ENCODE data around the gene CNOT9.

The CNOT9 gene

GRCh38 chr2:218529990-218530389, 38.6 kb upstream of the CNOT9 start:
- 0 out of 2 replicates have a peak, but pooled peaks cover 3% of the 10 kb centered on the region for H3K9me3 ChIP-seq (ENCODE audit: low read length)
- H3K4me1 ChIP-seq (ENCODE audit: insufficient read depth, low read length, severe bottlenecking), result no peaks in the 10 kb centered on the region
- no peaks in the 10 kb centered on the region for H3K27me3 ChIP-seq (ENCODE audit: insufficient read depth, low read length)
- H3K4me2 ChIP-seq (ENCODE audit: low read length), result no peak overlapping the region
- no peak overlapping the region for H2AFZ ChIP-seq (ENCODE audit: low read length)
- H3K4me3 ChIP-seq (ENCODE audit: low read depth, low read length, poor library complexity, severe bottlenecking), result no peak overlapping the region
- no peaks in the 10 kb centered on the region for H4K20me1 ChIP-seq (ENCODE audit: insufficient read depth, low read length)
- no peak for TF ChIP-seq CTCF (IDR thresholded peaks at IDR 0.05; ENCODE audit: low read length)
- TF ChIP-seq EZH2 (IDR thresholded peaks at IDR 0.05; ENCODE audit: borderline replicate concordance, low read length), result no peak
- H3K79me2 ChIP-seq (ENCODE audit: insufficient read depth, low read length), result no peaks in the 10 kb centered on the region
- H3K27ac ChIP-seq (ENCODE audit: low read depth, low read length, poor library complexity, severe bottlenecking), result no peak overlapping the region
- H3K36me3 ChIP-seq (ENCODE audit: insufficient read depth, low read length), result peaks cover 92% of the 10 kb centered on the region
- H3K9ac ChIP-seq (ENCODE audit: low read length), result no peak overlapping the region
- no peaks in the 10 kb centered on the region for H3F3A ChIP-seq (ENCODE audit: insufficient read depth, low read length)
- H3K9me2 ChIP-seq (ENCODE audit: low read depth, low read length), result no peaks in the 10 kb centered on the region

GRCh38 chr2:218536804-218537494, 31.7 kb upstream of the CNOT9 start:
- H3F3A ChIP-seq (ENCODE audit: insufficient read depth, low read length), result no peaks in the 10 kb centered on the region
- H3K4me1 ChIP-seq (ENCODE audit: insufficient read depth, low read length, severe bottlenecking), result no peaks in the 10 kb centered on the region
- no peak overlapping the region for H3K9ac ChIP-seq (ENCODE audit: low read length)
- no peaks in the 10 kb centered on the region for H4K20me1 ChIP-seq (ENCODE audit: insufficient read depth, low read length)
- H3K4me2 ChIP-seq (ENCODE audit: low read length), result no peak overlapping the region
- peaks cover 85% of the 10 kb centered on the region for H3K36me3 ChIP-seq (ENCODE audit: insufficient read depth, low read length)
- H3K9me2 ChIP-seq (ENCODE audit: low read depth, low read length), result no peaks in the 10 kb centered on the region
- H3K27ac ChIP-seq (ENCODE audit: low read depth, low read length, poor library complexity, severe bottlenecking), result no peak overlapping the region
- H3K4me3 ChIP-seq (ENCODE audit: low read depth, low read length, poor library complexity, severe bottlenecking), result no peak overlapping the region
- H3K9me3 ChIP-seq (ENCODE audit: low read length), result no peaks in the 10 kb centered on the region
- H3K27me3 ChIP-seq (ENCODE audit: insufficient read depth, low read length), result no peaks in the 10 kb centered on the region
- H2AFZ ChIP-seq (ENCODE audit: low read length), result no peak overlapping the region
- H3K79me2 ChIP-seq (ENCODE audit: insufficient read depth, low read length), result no peaks in the 10 kb centered on the region
- TF ChIP-seq CTCF (IDR thresholded peaks at IDR 0.05; ENCODE audit: low read length), result no peak
- no peak for TF ChIP-seq EZH2 (IDR thresholded peaks at IDR 0.05; ENCODE audit: borderline replicate concordance, low read length)

- no peaks in the 10 kb centered on the region for H3K9me2 ChIP-seq (ENCODE audit: low read depth, low read length)
- no peak overlapping the region for H3K27ac ChIP-seq (ENCODE audit: low read depth, low read length, poor library complexity, severe bottlenecking)
- H3K4me2 ChIP-seq (ENCODE audit: low read length), result no peak overlapping the region
- no peaks in the 10 kb centered on the region for H3K79me2 ChIP-seq (ENCODE audit: insufficient read depth, low read length)
- no peaks in the 10 kb centered on the region for H3K27me3 ChIP-seq (ENCODE audit: insufficient read depth, low read length)
- no peak for TF ChIP-seq EZH2 (IDR thresholded peaks at IDR 0.05; ENCODE audit: borderline replicate concordance, low read length)
- no peak for TF ChIP-seq CTCF (IDR thresholded peaks at IDR 0.05; ENCODE audit: low read length)
- H3K4me1 ChIP-seq (ENCODE audit: insufficient read depth, low read length, severe bottlenecking), result no peaks in the 10 kb centered on the region
- no peaks in the 10 kb centered on the region for H4K20me1 ChIP-seq (ENCODE audit: insufficient read depth, low read length)
- no peak overlapping the region for H3K9ac ChIP-seq (ENCODE audit: low read length)
- no peaks in the 10 kb centered on the region for H3F3A ChIP-seq (ENCODE audit: insufficient read depth, low read length)
- H2AFZ ChIP-seq (ENCODE audit: low read length), result no peak overlapping the region
- H3K9me3 ChIP-seq (ENCODE audit: low read length), result no peaks in the 10 kb centered on the region
- no peak overlapping the region for H3K4me3 ChIP-seq (ENCODE audit: low read depth, low read length, poor library complexity, severe bottlenecking)
- H3K36me3 ChIP-seq (ENCODE audit: insufficient read depth, low read length), result peaks cover 82% of the 10 kb centered on the region
These were observed 28.6 kb upstream of the CNOT9 start for GRCh38 chr2:218540015-218540414.

Measured in OCI-LY1 (cell line).